ENCODE measurements around the gene C11orf24.
A peak's percentile ranks its signal among the peaks of the same experiment; 100 is the strongest.
"Not testable (repeated sequence)": the region's sequence is repeated elsewhere in the genome, so short reads cannot be mapped to it uniquely, and the experiment has no call there.

The C11orf24 gene

DNA sequence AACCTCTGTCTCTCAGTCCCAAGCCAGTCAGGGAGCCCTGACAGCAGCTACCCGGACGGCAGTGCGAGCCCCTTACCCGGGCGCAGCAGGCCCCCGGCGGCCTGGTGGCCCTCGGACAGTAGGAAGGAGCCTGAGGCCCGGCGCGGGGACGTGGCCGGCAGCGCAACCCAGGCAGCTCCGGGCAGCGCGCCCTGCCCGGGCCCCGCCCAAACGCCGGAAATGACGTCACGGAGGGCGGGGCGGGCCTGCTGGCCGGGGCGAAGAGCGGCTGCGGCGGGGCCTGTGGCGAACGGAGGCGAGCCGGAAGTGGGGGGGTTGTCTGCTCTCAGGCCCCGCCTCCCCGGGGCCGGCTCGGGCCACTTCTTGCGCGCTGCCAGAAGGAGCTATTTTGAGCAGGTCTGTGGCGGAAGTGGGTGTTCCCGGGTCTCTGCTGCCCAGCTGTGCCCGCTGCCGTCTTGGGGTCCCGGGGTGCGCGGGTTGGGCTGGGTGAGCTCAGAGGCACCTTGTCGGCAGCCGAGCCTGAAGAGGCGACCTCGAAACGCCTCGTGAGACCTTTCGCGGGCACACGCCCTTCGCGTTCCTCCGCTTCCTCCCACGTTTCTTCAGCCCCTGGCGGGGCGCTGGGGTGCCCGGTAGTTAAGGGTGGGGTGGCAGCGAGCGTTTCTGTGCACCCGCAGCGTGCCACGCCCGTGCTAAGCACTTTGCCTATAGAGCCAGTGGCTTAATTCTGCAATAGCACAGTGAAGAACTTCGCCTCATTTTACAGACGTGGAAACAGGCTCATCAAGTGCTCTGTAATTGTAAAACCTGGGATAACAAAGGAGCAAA lies at the start of gene C11orf24:
Gene C11orf24, minus strand, starts transcription at position 193 of the 828 bp plus-strand sequence. CDS start 8,206 bp downstream, outside the sequence.
- DNase-seq: peak; percentile 96

DNA sequence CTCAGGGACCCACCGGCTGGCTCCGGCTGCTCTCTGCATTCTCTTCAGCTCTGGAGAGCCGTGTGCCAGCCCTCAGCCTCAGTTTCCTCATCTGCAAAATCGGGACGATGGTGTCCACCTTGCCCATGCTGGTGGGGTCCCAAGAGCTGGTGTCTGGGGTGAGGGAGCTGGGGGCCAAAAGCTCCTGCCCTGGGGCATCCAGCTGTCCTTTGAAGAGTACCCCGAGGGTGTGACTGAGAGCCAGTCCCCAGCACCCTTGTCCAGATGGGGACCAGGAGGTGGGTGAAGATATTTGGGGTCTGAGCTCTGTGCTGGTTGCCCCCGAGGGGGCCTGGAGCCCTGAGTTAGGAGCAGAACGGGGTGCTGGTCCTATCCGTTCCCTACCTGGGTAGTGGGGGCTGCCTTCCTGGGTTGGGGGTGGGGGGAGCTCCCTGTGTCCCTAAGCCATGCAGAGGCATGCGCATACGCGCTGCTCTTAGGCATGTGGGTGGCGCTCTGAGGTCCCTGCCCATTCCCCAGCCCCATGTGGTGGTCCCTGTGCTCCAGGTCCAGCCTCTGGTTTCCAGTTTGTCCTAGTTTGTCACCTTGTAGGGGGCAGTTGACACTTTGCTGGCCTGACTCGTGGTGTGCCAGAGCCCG lies 45.5 kb upstream of the C11orf24 start:
- DNase-seq: no peak

DNA sequence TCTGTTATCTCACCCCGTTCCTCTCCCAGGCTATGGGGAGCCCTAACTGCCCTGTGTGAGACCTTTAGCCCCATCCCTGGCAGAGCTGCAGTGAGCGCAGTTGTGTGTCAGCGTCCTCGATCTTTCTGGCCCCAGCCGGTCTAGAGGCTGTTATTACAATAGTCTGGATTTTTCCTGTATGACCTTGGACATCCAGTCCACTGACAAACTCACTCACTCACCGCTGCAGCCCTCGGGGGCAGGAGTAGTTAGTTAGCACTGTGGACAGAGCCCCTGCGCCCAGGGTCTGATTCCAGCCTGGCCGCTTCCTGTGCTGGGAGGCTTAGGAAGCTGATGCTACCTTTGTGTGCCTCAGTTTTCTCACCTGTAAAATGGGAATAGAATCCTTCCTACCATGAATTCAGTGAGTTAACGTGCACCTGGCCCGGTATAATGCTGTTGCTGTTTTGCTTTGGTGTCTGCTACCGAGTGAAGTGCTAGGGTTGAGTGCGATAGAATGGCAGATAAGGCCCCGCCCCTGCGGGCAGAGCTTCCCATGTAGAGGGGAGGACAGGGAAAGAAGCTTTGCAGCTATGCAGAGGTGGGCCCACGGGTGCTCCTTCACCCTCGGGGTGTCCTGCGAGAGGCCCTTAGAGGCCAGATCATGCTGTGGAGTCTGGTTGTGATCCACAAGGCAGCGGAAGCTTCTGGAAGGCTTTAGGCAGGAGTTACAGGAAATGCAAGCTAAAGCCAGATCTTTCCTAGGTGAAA lies 43.6 kb upstream of the C11orf24 start:
- no peak for DNase-seq

DNA sequence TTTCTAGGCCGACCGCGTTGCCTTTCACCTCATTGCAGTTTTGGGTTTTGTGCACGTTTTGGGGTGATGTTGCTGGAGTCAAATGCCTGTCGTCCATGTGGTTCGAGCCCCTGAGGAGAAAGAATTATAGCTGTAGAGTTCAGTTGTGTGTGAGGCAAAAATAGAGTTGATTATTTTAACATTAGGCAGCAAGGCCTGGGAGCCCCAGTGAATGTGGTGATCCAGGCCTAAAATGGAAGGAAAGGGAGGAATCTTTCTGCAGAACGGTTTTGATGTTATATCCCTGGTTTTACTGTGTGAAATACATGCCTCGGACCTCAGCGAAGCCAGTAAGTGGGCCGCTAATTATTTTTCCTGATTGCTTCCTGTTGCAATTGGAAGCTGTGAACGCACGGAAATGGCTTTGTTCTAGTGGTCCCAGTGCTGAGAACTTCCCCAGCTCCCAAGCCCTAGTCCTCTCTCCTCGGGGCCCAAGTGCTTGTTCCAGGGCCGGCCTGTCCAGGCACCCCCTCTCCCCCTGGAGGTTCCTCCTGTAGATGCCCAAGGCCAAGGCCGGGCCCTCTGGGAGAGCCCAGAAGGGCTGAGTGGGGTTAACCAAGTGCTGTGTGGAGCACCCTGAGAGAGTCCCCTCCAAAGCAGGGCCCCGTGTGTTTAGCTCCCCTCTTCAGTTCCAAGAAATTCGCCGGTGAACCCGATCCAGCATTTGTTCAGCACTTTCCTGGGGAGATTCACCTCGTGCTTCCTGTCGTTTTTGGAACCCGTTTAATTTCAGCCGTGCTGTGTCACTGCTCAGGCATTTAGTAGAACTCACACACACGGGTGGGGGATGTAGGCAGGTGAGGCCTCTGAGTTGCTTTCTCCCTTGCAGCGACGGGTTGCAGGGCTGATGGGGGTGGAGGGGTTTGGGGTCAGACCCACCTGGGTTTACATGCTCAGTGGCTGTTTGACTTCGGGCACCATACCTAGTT lies 42.7 kb upstream of the C11orf24 start:
- DNase-seq: no peak

DNA sequence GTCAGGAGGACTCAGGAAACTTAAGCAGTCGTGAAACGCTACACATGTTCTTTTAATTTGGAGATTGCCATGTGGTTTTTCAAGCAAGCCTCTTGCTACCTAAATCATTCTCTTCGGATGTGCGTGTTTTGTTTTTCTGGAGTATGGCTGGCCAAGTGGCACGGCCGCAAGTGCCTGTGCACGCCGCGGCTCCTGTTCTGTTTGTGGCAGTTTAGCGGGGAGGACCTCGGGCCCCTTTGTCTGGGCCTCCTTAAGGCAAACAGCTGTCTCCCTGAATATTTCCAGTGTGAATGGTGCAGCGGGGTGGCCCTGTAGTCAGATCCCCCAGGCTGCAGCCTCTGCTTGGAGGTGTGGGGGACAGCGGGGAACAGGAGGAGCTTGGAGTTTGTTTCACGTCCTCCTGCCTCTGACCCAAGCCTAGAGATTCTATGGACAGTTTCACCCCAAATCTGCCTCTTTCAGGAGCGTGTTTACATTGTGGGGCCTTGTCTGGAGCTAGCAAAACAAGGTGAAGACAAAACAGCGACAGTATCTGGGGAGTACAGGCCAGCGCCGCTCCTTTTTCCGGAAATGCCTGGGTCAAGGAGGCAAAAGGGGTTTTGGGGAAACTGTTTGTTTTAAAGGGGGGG lies 41.9 kb upstream of the C11orf24 start:
- no peak for DNase-seq

DNA sequence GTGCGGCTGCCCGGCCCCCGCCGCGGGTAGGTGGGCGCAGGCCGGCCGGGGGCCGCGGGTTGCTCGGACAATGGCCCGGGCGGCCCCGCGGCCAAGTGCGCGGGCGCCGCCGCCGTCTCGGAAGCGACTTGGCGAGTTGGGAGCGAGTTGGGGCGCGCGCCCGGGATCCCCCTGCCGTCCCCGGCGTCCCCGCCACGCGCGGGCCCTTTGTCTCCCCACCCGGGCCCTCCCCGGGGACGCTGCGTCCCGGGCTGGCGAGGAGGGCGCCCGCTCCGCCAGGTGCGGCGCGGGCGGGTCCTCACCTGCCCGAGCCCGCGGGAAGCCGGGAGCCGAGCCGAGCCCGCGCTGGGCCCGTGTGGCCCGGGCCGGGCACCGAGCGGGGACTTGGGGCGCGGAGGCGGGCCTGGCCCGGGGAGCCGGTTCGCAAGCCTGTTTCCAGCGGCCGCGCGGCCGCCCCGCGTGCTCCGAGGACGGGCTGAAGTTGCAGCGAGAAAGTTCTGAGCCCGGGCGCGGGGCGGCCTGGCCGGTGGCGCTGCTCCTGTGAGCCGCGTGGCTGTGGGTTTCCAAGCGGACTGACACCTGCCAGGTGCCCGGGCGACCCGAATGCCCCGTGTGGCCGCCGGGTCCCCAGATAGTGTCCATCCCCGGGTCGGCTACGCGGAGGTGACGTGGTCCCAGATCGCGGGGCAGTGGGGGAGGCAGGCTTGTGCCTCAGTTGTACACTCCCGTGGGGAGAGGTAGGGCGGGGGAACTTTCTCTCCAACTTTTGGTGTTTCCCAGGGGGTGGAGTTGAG lies 41.2 kb upstream of the C11orf24 start:
- peak; percentile 74 for DNase-seq

DNA sequence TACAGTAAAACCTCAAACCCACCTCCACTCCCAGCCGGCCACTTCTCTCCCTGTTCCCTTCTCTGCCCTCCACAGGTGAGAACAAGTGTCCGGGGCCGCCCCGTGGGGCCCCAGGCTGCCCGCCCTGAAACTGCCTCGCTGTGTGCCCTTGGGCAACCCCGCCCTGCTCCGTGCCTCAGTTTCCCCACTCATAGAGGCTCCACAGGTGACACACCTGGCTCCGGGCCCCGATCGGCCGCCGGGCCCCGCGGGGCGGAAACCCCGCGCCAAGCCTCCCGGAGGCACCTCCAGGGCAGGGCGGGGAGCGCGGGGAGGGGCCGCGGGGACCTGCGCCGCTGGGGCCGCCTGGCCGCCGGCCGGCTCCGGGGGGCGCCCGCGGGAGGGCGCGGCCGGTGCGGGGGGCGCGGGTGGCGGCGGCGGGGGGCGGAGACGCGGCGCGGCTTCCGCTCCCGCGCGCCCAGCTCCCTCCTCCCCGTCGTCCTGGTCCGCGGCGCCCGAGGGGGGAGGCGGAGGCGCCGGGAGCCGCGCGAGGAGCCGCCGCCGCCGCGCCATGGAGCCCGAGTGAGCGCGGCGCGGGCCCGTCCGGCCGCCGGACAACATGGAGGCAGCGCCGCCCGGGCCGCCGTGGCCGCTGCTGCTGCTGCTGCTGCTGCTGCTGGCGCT lies 40.5 kb upstream of the C11orf24 start, which contains the start of gene LRP5:
Gene LRP5, plus strand, starts transcription at position 475 of the 663 bp plus-strand sequence. Its CDS starts 124 bp downstream, at position 599.
- DNase-seq: no peak

DNA sequence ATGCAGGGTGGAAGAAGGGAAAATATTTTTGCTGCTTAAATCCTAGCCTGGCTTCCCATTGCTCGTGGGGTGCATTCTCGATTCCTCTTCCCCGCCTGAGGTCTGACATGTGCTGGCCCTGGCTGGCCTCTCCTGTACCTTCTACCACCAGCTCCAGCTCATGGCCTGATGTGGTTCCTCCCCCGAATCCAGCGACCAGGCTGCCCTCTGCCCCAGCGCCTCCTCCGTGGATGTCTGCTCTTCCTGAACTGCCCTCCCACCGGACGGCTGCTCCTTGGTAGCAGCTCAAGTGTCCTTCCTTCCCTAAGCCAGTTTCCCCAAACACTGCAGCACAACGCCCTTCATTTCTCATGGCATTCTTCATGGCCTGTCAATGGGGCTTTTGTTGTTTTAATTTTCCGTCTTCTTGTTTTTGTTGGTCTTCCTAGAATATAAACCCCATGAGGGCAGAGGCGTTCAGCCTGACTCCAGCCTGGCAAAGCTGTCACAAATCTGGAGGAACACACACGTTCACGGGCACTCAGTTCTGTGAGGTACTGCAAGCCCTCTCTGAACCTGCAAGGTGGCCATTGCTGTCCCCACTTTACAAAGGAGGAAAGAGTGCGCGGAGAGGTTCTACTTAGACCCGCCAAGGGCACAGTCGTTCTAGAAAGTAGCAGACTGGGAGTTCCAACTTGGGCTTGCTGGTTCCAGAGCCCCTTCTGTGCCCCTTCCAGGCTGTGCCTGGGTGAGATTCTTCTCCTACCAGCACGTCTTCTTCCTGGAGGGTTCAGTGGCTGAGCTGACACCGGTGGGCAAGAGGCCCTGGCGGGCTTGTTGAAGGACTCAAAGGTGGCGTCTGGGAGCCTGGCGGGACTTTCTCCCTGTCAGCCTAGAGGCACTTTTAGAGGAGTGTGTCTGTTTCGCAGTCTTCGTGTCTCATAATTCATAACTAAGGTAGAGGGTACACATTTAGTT lies 39.7 kb upstream of the C11orf24 start:
- no peak for DNase-seq

DNA sequence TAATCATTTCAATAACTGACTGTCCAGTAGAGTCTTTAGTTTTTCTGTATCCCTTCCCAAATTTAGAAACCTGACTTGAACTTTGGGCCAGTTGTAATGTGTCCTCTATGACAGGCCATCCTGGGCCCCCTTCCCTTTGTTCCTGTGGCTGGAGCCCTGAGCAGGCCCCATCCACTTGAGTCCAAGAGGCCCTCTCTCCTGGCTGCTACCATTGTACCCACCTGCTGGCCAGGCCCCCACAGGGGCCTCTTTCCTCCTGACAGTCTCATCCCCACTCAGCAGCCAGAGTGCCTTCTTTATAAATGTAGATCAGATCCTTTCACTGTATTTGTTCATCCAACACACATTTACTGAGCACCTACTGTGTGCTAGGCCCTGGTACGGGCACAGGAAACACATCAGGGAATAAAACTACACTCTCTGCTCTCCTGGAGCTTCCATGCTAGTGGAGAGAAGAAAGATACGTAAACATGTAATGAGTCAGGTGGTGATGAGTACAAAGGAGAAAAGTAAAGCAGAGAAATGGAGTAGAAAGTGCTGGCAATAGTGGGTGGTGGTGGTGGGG lies 37.9 kb upstream of the C11orf24 start:
- no peak for DNase-seq

DNA sequence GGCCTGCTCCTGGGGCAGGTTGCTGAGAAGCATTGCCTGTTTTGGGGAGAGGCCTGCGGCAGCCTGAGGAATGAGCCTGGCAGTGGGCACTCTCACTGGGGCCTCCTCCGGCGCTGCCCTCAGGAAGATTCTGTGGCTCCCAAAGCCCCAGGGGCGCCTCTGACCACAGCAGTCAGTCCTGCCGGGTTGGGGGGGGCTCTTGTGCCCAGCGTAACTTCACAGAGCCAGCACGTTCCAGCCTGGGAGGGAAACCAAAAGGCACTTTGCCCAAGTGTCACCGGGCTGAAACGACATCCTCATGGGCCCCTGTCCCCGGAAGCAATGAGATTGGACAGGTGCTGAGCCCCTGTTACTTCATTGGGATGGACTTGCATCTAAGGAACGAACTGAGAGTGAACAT lies 36.3 kb upstream of the C11orf24 start:
- DNase-seq: no peak

DNA sequence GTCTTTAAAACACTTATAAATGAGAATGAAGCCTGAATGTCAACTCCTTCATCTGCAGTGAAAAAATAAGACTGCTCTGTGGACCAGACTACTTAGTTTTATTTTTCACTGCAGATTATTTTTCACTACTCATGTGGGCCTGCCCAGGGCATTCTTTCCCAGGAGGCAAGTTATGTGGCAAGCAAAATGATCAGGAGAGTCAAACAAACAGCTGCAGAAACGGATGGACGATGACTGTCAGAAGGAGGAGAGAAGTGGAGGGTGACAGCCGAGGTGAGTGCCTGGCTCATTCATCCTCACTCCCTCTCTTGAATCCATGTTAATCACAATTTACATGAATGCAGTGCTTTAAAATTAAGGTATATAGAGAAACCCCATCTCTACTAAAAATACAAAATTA lies 34.9 kb upstream of the C11orf24 start:
- no peak for DNase-seq

DNA sequence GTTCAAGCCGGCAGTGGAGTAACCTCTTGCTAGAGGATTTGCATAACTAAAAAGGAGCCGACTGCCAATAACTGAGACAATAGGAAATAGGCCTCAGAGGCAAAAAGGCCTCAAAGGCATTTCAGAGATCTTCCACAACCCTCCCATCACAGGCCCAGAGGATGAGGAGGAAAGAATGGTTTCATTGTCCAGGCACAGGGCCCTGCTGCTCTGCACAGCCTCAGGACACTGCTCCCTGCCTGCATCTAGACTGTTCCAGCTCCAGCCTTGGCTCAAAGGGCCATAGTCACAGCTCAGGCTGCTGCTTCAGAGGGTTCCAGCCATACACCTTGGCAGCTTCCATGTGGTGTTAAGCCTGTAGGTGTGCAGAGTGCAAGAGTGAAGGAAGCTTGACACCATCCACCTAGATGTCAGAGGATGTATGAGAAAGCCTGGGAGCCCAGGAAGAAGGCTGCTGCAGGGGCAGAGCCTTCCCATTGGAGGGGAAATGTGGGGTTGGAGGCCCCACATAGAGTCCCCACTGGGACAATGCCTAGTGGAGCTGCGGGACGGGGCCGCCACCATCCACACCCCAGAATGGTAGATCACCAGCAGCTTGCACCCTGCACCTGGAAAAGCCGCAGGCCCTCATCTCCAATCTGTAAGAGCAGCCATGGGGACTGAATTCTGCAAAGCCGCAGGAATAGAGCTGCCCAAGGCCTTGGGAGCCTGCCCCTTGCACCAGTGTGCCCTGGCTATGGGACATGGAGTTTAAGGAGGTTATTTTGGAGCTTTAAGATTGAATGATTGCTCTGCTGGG lies 32.4 kb upstream of the C11orf24 start:
- DNase-seq: no peak

DNA sequence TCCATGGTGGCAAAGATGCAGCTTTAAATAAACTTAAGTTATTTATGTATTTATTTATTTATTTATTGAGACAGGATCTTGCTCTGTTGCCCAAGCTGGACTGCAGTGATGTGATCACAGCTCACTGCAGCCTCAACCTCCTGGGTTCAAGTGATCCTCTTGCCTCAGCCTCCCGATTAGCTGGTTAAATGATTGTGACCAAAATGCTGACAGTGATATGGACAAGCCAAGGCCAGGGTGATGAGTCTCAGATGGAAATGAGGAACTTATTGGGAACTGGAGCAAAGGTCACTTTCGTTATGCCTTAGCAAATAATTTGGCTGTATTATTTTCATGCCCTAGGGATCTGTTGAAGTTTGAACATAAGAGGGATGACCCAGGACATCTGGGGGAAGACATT lies 31.3 kb upstream of the C11orf24 start:
- no peak for DNase-seq

DNA sequence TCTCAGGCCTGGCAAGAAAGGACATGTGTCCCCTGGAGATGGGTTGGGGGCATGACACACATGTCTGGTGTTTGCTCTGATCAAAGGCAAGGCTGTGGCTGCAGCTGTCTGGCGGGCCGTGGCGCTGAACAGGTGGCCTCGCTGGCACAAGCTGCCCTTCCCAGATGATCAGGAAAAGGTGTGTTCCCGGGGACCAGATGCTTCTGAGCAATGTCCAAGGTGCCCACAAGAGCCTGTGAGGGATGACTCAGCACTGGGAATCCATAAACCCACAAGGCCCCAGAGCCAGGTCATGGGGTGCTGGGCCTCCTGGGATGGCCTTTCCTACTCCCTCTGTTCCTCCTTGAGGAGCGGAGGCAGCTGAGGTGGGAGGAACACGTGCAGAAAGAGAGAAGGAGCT lies 30.9 kb upstream of the C11orf24 start:
- no peak for DNase-seq

DNA sequence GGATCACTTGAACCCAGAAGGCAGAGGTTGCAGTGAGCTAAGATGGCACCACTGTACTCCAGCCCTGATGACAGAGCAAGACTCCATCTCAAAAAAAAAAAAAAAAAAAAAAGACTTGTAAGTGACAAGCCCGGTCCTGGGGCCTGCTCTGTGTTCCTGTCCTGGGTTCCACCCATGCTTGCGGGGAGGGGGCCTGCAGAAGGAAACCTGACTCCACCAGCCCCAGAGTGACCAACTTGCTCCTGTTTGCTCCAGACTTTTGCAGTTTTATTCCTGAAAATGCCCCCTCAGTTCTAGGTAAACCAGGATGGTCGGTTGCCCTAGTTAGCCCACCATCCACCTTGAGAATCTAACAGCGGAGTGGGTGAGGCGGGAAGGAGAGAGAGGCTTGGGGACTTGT lies 30.5 kb upstream of the C11orf24 start:
- DNase-seq: no peak

DNA sequence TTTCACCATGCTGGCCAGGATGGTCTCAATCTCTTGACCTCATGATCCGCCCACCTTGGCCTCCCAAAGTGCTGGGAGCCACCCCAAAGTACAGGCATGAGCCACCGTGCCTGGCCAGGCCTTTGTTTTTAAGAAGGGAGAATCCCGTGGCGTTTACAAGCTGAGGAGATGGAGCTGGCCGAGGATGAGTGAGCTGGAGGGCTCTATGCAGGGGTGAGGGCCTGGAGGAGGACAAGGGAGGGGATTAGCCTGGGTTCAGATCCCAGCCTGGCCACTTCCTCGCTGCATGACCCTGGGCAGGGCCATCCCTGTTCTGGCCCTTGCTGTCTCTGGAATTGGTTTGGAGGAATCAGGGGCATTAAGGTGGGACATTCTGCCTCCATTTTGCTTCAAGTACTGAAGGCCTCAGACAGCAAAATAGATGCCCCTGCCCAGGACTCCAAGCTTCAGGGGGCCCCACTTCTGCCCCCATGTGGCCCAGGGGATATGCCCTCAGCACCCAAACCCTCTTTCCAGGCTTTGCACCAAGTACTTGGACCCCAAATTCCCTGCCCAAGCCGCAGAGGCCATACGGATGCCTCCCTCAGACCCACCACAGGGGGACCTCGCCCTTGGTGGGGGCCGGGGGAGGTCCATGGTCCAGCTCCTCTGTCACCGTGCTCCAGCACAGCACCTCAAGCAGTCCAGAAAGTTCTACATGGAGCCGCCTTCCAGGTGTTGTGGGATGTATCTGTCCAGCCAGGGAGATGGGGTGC lies 28.5 kb upstream of the C11orf24 start:
- no peak for DNase-seq

DNA sequence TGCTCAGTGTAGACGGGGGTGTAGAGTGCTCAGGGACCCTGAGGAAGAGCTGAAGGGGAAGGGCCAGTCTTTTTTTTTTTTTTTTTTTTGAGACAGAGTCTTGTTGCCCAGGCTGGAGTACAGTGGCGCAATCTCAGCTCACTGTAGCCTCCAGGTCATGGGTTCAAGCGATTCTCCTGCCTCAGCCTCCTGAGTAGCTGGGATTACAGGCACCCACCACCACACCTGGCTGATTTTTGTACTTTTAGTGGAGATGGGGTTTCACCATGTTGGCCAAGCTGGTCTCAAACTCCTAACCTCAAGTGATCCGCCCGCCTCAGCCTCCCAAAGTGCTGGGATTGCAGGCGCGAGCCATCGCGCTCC lies 27.7 kb upstream of the C11orf24 start:
- not testable (repeated sequence) for DNase-seq
